ENCODE data around the gene LUC7L.
"Not testable (repeated sequence)": the region's sequence is repeated elsewhere in the genome, so short reads cannot be mapped to it uniquely, and the experiment has no call there.

Gene LUC7L

DNA sequence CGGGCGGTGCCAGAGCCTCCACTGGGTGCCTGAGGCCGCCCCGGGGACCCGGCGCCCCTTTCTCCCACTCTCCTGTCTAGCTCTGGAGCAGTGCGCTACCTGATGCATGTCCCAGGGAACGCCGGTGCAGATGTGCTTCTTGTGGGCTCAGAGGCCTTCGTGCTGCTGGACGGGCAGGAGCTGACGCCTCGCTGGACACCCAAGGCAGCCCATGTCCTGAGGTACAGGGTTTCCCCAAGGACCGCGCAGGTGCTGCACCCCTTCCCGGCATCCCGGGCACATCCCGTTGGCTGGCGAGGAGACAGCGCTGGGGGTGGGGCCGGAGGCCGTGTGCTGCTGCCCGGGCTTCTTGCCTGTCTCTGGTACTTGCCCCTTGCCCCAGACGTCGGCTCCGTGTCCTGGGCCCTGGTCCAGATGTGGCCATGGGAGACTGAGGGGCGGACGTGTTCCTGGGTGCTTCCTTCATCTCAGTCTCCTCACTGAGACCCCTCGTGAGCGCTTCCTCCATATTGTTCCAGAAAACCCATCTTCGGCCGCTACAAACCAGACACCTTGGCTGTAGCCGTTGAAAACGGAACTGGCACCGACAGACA lies 34.0 kb upstream of the LUC7L start:
- no peak for DNase-seq

DNA sequence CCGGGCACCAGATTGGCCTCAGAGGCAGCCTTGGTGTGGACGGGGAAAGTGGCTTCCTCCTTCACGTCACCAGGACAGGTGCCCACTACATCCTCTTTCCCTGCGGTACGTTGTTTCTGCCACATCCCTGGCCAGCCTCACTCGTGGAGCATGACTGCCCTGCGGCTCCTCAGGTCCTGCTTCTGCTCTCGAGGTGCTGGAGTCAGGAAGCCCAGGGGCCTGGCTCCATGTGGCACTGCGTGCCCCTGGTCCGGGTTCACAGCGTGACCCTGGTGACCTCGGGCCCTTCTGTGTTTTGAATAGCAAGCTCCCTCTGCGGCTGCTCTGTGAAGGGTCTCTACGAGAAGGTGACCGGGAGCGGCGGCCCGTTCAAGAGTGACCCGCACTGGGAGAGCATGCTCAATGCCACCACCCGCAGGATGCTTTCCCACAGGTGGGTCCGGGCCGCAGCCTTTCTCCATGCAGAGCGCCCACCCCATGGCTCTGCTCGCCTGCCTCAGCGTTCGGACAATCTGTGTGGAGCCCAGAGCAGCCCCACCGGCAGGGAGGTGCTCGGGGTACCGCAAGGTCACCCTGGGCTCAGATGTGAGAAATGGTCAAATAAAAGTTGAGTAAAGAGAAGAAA lies 33.0 kb upstream of the LUC7L start:
- DNase-seq = no peak

DNA sequence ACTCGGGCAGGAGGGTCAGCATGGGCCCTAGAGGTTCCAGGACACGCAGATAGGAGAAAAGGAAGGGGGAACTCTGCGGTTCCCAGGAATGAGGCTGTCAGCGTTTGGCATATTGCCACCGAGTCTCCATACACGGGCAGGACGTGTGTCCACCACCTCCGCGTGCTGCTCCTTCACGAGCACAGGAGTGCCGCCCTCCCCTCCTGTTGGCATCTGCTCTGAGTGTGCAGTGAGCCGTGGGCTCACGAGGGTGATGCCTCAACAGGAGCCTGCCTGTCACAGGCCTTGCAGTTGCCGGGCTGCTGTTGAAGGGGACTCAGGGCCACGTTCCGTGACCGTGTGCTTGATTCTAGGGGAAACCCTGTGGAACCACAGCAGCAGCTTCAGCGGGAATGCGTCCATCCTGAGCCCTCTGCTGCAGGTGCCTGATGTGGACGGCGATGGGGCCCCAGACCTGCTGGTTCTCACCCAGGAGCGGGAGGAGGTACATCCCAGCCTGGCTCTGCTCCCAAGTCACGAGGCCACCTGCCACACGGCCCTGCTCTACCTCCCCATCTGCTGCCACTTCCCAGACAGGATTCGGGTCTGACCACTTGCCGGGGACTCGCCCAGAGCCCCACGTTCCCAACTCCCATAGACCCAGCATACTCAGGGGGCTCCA lies 31.9 kb upstream of the LUC7L start:
- no peak for DNase-seq

DNA sequence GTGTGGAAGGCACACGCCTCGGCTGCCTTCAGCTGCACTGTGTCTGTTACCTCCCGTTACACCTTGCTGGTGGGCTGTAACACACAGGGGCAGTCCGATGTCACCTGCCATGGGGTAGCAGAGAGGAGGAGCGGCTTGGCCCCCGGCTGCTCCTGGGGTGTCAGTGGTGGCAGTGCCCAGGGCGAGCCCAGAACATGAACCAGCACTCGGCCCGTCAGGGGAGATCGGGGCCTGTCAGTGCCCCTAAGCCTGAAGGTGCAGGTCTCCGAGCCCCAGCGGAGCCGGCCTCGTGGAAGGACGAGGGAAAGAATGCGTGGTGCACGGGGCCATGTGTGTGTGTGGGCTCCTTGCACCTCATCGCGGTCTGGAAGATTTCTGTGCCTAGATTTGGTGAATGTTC lies 31.1 kb upstream of the LUC7L start:
- DNase-seq = no peak

DNA sequence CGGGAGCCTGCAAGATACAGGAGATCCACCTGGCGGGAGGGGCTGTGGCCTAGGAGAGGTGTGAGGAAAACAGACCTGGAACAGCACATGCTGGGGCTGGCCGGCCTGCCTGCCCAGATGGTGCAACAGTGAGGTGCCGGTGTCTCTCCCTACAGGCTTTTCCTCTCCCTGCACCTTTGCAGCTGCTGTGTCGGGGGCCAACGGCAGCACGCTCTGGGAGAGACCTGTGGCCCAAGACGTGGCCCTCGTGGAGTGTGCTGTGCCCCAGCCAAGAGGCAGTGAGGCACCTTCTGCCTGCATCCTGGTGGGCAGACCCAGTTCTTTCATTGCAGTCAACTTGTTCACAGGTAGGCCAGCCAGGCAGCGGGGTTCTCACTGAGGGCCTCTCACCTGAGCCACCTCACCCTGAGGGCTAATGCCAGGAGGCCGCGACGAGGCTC lies 30.6 kb upstream of the LUC7L start:
- DNase-seq = no peak

DNA sequence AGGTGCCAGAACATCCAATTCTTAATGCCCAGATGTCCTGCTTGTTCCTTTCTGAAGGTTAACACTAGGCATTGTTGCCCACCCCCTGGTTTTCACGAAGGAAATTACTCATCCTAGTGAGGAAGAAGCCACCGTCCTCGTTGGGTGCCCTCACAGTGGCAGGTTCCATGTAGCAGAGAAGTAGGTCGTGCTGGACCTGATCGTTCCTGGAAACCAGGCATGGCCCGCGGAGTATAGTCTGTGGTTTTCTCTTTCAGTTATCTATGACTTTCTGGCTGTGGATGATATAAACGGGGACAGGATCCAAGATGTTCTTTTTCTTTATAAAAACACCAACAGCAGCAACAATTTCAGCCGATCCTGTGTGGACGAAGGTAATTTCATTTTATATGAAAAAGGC lies 30.0 kb upstream of the LUC7L start:
- DNase-seq = no peak

DNA sequence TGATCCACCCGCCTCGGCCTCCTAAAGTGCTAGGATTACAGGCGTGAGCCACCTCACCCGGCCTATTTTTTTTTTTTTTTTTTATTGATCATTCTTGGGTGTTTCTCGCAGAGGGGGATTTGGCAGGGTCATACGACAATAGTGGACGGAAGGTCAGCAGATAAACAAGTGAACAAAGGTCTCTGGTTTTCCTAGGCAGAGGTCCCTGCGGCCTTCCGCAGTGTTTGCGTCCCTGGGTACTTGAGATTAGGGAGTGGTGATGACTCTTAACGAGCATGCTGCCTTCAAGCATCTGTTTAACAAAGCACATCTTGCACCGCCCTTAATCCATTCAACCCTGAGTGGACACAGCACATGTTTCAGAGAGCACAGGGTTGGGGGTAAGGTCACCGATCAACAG lies 28.8 kb upstream of the LUC7L start:
- DNase-seq = not testable (repeated sequence)

DNA sequence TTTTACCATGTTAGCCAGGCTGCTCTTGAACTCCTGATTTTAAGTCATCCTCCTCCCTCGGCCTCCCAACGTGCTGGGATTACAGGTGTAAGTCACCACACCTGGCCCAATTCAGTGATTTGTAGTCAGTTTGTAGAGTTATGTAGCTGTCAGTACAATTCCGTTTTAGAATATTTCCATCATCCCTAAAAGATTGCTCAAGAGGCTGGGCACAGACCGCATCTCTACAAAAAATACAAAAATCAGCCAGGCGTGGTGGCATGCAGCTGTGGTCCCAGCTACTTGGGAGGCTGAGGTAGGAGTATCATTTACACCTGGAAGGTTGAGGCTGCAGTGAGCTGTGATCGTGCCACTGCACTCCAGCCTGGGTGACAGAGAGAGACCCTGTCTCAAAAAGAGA lies 25.9 kb upstream of the LUC7L start:
- DNase-seq = no peak

DNA sequence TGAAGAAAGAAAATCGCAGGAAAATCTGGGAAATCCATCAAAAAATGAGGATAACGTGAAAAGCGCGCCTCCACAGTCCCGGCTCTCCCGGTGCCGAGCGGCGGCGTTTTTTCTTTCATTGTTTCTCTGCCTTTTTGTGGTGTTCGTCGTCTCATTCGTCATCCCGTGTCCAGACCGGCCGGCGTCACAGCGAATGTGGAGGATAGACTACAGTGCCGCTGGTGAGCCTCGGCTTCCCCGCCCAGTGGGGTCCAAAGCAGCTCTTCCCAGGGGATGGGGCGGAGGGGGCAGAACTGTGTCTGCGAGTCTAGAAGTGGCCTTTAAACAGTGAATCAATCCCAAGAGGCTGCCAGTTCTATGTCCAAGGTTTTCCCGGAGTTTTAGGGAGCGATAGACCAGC lies 25.2 kb upstream of the LUC7L start:
- DNase-seq = no peak

DNA sequence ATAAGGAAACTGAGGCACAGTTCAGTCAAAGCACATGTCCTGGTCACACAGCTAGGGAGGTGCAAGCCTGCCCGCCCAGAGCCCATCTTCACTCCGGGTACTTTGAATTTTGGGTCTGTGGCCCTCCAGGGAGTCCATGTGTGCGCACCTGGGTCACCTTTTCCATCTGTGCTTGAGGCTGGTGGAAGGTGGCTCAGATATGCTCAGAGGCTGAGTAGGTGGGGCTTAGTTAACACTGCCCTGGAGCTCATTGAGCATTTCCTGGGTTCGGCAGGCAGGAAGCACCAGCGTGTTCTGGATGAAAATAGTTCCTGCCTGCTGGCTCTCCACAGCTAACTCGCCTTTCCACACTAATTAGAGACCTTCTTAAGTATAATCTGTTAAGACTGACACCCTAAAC lies 24.6 kb upstream of the LUC7L start:
- DNase-seq = no peak

DNA sequence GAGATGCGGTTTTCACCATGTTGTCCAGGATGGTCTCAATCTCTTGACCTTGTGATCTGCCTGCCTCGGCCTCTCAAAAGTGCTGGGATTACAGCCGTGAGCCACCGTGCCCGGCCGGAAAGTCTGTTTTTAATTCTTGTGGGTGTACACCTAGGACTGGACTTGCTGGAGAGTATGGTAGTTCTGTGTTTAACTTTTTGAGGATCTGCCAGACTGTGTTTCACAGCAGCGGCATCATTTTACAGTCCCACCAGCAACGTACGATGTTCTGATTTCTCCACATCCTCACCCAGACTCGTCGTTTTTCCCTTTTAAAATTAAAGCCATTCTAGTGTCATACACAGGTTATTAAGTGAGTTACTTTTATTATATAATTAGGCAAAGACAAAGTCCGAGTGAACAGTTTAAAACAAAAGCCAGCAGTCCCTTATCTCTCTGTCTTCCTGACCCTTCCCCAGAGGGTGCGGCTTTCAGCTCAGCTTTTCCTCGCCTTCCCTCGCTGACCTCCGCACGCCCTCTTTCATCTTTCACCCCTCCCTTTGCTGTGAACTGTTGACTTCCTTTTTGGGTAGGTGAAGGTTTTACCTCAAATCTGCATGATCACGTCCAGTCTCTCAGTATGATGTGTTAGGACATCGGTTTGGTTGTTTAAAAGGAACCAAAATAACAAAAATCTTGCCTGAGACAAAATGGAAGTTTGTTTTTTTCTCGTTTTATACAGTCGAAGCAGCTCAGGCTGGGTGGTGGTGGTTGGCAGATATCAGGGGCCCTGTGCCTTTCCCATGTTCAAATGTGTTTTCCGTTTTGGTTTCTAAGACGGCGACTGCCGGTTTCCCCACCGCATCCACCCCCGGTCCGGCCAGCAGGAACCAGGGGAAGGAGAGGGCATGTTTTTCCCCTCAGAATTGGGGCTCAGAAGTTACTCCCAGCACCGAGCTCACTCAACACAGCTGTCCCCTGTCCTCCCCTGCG lies 23.4 kb upstream of the LUC7L start:
- DNase-seq = peak in 3 of 4 experiments; percentile 21 to 44 (median 26)

DNA sequence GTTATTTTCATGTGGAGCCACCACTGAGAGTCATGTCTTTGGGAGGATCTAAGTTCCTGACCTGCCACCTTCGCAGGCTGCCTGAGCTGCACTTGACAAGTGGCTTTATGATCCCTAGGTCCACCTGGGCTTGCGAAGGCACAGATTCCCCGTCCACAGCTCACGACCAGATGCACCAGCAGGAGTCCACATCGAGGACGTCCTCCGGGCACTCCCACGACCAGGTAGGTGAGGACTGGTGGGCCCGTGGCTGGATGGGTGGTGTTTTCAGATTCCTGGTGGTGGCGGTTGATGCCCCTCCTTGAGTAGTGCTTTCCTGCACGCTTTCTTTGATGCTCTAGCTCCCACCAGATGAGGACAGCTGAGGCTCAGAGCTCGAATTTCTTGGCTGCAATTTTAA lies 20.2 kb upstream of the LUC7L start:
- DNase-seq = no peak

DNA sequence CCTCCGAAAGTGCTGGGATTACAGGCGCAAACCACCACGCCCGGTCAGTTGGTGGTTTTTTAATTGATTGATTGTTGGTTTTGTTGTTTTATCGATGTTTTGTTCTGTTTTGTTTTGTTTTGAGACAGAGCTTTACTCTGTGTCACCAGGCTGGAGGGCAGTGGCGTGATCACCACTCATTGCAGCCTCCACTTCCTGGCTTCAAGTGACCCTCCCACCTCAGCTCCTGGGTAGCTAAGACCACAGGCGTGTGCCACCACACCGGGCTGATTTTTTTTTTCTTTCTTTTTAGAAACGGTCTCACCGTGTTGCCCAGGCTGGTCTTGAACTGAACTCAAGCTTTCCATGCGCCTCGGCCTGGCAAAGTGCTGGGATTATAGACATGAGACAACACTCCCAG lies 17.8 kb upstream of the LUC7L start:
- no peak for DNase-seq

DNA sequence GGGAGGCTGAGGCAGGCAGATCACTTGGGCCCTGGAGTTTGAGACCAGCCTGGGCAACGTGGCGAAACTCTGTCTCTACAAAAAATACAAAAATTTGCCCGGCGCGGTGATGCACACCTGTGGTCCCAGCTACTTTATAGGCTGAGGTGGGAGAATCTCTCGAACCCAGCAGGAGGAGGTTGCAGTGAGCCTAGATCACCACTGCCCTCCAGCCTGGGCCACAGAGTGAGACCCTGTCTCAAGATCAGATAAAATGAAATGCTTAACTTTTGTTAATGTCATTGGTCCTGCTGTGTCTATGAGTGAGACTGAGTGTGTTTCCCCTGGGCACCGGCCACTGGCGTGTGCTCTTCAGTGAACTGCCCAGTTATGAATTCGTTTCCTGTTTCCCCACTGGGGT lies 15.9 kb upstream of the LUC7L start:
- DNase-seq = no peak

DNA sequence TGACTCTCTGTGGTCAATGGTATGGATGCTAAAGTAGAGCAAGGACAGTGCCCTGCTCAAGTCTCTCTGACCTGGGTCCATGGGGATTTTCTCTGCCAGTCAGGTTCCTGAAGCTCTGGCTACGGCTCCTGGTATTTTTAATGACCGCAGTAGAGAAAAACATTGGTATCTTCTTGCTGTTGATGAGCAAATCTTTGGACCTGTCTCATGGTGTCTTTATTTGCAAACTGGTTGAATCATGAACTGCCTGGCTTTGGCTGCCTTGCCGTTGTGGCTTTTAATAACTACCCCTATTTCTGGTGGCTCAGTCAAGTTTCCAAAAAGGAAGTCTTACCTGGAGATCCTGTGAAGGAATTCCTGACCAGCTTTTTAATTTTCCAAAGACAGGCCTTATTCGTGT lies 14.1 kb upstream of the LUC7L start:
- DNase-seq = no peak

DNA sequence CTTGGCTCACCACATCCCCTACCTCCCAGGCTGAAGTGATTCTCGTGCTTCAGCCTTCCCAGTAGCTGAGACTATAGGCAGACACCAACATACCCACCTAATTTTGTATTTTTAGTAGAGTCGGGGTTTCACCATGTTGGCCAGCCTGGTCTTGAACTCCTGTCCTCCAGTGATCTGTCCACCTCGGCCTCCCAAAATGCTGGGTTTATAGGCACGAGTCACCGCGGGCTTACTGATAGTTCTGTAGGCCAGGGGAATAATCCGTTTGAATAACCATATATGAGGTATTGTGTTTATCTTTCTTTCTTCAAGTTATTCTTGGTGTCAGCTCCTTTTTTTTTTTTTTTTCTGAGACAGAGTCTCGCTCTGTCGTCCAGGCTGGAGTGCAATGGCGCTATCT lies 13.0 kb upstream of the LUC7L start:
- no peak for DNase-seq

DNA sequence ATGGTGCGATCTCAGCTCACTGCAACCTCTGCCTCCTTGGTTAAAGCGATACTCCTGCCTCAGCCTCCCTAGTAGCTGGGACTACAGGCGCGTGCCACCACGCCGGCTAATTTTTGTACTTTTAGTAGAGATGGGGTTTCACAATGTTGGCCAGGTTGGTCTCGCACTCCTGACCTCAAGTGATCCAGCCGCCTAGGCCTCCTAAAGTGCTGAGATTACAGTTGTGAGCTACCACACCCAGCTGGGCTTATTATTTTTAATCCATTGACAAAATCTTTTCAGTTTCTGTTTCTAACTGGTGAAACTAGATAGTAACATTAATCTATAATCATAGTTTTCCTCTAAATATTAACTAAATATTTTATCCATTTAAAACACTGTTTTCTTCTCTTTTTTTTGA lies 11.3 kb upstream of the LUC7L start:
- no peak for DNase-seq

DNA sequence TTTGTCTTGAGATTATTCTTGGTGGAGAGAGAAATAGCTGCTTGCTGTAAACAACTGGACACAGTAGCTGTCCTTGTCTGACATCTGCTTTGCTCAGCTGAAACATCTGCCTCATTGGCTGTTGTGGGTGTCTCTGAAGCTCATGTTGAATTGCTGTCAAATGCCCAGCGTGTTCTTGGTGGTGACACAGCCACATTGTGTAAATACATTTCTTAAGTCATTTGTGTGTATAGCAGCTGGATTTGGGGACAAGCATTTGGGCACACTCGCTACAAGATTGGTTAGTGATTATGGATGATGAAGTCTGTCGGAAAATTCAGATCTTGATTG lies 10.7 kb upstream of the LUC7L start:
- peak; percentile 23 to 40 (median 28) for DNase-seq

DNA sequence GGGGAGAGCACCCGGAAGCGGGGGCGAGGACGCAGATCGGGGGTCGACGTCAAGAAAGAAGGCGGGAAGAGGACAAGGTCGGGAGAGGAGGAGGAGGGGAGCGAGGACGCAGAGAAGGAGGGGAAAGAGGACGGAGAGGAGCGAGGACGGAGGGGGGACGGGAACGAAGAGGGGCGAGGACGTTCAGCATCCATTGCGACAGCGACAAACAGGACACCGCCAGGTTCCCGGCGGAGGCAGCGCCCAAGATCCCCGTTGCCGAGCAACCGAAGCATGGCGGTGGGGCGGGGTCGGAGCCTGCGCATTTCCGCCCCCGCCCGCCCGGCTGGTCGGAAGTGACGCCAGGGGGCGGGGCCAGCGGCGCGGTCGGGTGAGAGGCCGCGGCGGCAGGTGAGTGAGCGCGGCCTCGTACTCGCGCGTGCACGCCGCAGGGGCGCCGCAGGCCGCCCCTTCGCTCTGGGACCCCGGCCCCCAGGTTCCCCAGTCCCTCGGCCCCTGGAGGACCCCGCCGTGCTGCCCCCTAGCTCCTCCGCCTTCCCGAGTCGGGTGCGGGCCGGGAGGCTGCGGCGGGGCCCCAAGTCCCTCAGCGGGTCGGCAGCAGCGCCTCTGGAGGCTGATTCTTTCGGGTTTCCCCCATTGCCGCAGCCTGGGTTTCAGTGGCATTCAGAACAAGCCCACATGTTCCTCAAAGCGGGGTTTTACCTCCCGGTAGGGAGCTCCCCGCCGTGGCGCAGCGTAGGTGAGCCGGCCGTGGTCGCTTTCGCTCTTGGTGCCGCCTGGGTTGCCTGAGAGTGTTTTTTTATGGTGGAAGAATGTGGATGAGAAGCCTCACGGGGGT lies 5.4 kb upstream of the LUC7L start, which contains the start of gene FAM234A:
Gene FAM234A (plus strand): TSS at position 354 of the 838 bp plus-strand sequence. CDS start 19,593 bp downstream, outside the sequence.
- peak; percentile 97 to 99 (median 98) for DNase-seq

DNA sequence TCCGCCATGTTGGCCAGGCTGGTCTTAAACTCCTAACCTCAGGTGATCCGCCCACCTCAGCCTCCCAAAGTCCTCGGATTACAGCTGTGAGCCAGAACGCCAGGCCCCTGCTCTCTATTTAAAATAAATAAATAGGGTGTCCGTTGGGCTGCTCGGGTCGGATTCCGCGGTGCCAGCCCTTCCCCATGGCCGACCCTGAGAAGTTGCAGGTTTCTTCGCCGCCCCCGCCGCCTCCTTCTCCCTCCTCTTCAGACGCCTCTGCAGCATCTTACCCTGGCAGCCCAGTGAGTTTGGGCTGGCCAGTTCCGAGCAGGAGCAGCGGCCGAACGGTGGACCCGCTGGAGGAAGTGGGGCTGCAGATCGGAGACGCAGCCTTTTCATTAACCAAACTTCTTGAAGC lies 1.7 kb upstream of the LUC7L start:
- no peak for DNase-seq

DNA sequence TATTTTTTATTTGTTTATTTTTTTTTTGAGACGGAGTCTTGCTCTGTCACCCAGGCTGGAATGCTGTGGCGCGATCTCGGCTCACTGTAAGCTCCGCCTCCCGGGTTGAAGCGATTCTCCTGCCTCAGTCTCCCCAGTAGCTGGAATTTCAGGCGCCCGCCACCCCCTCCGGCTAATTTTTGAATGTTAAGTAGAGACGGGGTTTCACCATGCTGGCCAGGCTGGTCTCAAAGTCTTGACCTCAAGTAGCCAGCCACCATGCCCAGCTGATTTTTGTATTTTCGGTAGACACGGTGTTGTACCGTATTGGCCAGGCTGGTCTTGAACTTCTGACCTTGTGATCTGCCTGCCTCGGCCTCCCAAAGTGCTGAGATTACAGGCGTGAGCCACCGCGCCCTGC lies 1.1 kb upstream of the LUC7L start:
- not testable (repeated sequence) for DNase-seq

DNA sequence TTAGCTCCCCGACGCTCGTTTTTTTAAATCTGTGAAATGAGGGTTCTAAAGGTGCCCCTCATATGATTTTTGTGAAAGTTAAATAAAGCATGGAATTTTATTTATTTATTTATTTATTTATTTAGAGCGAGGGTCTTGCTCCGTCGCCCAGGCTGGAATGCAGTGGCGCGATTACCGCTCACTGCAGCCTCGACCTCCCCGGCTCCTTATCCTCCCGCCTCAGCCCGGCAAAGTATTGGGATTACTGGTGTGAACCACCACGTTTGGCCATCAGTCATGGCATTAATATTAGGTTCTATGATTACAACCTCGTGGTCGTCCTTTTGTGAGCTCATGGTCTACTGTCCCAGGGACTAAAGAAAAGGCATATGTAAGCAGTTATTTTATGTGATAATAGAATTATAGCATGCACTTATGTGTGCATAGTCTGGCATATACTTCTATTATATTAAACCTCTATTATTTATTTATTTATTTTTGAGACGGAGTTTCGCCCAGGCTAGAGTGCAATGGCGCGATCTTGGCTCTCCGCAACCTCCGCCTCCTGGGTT lies 557 bp upstream of the LUC7L start:
- no peak for DNase-seq

Measured in suppressor macrophage (primary cell).